Spleen (tissue), 7 donors: Measurements from ENCODE around the gene NT5DC3.

Experiments
- POLR2A ChIP-seq, 3 donors: fragments of 450-650 bp; IDR thresholded peaks; one replicate each; pipeline ENCODE4 v1.5.1; 2017; ENCODE audit warnings: antibody characterized with exemption in 3 of 3, mild to moderate bottlenecking in 1 of 3
- TF ChIP-seq, protein P1 (sequence below), 11 experiments: fragments of 200-600 bp in 7 of 11; fragments of 450-650 bp in 4 of 11; sonication (generic) in 4 of 11; IDR thresholded peaks in 8 of 11; conservative IDR thresholded peaks in 3 of 11; 1 replicate in 7 of 11; 2 replicates in 4 of 11; pipeline versions ENCODE4 v1.4.0 to v1.8.0; 2016 to 2021; ENCODE audit warnings: antibody characterized with exemption in 11 of 11, inconsistent platforms in 4 of 11, mild to moderate bottlenecking in 1 of 11
- donor health status: DM: no; HTN: no; CAD: no; lungs with moderate emphysema.
- donor health status: DM: no; HTN: no; CAD: no.
- donor health status: DM: no; HTN: no; CAD: no.

DNA sequence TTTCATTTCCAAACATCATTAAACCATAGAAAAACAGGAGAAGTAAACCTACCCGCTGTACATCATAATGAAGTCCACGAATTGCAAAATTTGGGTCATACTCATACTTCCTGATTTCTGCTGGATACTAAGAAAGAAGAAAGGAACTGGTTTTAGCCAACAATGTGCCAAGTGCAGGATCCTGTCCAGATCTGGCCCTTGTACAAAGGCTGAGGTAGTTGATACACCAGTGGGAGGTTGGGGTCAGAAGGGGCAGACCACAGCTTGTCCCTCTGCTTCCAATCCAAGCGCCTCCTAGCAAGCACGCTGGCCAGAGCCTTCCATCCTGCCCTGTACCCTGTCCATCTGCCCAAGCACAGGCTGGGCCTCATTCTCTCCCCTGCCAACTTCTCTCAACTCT is 34.2 kb downstream of the NT5DC3 start:
- no peak for TF ChIP-seq POLR2A (IDR thresholded peaks at IDR 0.05)
- TF ChIP-seq, protein P1, sequence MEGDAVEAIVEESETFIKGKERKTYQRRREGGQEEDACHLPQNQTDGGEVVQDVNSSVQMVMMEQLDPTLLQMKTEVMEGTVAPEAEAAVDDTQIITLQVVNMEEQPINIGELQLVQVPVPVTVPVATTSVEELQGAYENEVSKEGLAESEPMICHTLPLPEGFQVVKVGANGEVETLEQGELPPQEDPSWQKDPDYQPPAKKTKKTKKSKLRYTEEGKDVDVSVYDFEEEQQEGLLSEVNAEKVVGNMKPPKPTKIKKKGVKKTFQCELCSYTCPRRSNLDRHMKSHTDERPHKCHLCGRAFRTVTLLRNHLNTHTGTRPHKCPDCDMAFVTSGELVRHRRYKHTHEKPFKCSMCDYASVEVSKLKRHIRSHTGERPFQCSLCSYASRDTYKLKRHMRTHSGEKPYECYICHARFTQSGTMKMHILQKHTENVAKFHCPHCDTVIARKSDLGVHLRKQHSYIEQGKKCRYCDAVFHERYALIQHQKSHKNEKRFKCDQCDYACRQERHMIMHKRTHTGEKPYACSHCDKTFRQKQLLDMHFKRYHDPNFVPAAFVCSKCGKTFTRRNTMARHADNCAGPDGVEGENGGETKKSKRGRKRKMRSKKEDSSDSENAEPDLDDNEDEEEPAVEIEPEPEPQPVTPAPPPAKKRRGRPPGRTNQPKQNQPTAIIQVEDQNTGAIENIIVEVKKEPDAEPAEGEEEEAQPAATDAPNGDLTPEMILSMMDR (IDR thresholded peaks at IDR 0.05 in 8 of 11, conservative IDR thresholded peaks at IDR 0.05 in 3 of 11): no peak
